DMS79 (cell line): ENCODE results near the gene NAV2.

Experiments
- DNase-seq: peaks from one replicate; lab custom pipeline; 2025; lab: John Stamatoyannopoulos, UW

The NAV2 gene

DNA sequence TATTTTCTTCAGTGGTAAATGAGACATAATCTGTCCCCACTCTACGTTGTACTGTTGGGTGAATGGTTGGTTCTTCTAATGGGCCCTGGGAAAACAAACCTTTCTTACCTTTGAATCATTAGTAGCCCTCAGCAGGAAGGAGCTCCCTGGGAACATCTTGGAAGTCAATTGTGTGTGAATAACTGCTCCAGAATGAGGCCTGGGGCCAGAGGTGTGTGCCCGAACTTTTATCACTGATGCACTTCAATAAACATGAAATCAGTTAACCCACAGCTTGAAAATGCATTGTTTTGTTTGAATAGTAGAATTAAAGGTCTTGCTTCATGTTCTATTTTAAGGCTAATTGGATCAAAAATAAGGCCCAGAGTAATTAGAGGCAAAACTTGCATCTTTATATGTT, 67.1 kb downstream of the NAV2 start:
- DNase-seq, result peak; percentile 89

DNA sequence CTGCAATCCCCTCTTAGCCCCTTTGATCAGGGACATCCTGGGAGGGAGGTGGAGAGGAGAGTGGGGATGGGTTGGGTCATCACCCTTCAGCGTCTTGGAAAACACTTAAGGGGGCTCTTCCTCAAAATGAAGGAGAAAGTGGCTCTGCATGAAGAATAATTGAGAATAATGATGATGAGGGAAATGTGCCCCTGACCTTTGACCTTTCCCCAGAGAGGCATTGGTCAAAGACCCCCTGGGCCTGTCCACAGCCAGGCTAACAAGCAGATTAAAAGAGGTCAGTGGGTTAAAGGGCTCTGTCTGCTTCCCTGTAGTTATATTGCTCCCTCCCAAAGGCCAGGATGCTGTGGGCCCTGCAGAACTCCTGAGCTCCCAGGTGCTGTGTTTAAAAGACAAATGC, 68.7 kb downstream of the NAV2 start:
- DNase-seq, result no peak

DNA sequence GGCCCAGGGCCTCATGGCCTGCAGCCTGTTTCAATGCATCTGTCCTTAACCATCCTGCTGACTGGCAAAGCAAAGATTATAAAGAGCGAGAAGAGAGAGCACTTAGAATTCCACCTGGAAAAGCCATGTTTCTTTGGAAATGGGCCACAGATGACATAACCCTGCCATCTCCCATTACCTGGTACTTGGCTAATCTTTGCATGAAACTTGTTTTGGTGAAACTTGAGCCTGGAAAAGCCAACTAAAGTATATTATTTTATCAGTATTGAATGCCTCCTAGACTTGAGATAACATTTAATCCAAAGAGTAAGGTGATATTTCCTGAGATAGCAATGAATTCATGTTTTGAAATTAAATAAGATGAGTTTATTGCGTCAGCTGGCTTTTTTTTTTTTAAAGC, 72.6 kb downstream of the NAV2 start:
- no peak for DNase-seq

DNA sequence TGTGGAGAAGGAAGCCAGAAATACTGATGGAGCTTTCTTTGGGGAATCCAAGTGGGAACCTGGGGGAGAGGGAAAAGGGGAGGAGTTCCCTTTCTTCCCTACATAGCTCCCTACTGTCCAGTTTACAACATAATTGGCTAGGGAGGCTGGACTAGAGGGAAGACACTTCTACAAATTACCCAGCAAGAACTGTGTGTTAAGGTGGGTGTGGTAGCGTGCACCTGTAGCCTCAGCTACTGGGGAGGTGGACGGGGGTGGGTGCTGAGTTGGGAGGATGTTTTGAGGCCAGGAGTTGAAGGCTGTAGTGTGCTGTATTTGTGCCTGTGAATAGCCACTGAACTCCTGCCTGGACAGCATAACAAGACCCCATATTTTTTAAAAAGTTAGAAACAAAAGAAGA, 74.0 kb downstream of the NAV2 start:
- DNase-seq, result no peak

DNA sequence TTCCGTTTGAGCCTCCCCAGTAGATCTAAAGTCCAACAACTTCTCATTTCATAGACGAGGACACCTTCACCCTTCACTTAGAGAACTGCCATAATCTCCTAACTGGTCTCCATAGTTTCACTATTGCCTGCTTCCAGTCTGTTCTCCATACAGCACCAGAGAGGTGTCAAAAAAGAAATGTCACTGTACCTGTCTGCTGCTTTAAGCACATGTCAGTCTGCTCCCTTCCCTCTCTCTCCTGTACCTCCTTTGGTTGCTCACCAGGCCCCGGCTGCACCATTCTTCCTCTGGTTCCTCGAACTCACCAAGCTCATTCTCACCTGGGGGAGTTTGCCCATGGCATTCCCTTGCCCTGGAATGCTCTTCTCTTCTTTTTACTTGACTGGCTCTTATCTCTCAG, 75.8 kb downstream of the NAV2 start:
- no peak for DNase-seq

DNA sequence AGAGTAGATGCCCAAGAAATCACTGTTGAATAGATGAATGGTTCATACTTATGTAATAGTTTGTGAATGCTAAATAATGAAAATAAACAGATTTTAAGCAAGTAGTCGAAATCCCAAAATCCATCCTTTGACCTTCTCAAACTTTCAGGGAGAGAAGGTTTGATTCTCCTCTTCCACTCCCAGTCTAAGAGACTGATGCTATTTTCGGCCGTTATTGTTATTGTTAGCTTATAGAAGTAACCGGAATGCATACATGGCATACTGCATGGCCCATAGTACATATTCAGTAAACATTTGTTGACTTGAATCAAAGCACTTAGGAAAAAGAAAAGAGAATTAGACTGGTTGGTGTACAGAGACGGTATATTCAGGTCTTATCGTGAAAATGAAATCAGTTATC, 76.6 kb downstream of the NAV2 start:
- no peak for DNase-seq

DNA sequence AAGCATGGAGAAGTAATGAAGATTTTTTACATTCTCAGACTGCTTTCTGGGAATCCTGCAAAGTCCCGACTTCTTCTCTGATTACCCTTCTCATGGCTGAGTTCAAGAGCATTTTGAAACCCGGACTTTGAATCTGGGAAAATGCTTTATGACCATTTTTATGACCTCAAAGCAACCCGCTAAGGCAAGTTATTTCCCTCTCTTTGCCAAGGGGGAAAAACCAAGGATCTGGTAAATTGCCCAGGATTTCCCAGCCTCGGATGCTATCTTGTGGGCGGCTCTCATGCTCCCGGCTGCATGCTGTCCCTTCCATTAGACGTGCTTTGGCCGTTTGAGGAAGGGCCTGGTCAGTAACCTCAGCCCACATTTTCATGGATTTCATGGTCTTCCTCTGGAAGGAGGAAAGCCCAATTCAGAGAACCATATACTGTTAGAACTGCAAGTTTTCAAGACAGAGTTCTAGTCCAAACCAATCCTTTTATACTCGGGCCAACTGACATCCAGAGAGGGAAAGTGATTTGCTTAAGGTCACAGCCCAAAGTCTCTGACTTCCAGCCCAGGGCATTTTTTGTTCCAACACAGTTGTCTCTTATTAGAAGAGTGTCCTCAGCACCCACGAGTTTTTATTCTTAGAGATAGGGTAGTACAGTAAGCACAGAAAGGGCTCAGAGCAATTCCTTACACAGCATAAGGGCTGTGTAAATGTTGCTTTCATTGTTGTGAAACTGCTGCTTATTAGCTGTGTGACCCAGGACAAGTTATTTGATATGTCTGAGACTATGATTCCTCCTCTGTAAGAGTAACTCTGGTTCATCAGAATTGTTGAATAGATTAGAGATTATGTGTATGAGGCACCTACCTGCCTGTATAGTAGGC, 77.4 kb downstream of the NAV2 start:
- no peak for DNase-seq

DNA sequence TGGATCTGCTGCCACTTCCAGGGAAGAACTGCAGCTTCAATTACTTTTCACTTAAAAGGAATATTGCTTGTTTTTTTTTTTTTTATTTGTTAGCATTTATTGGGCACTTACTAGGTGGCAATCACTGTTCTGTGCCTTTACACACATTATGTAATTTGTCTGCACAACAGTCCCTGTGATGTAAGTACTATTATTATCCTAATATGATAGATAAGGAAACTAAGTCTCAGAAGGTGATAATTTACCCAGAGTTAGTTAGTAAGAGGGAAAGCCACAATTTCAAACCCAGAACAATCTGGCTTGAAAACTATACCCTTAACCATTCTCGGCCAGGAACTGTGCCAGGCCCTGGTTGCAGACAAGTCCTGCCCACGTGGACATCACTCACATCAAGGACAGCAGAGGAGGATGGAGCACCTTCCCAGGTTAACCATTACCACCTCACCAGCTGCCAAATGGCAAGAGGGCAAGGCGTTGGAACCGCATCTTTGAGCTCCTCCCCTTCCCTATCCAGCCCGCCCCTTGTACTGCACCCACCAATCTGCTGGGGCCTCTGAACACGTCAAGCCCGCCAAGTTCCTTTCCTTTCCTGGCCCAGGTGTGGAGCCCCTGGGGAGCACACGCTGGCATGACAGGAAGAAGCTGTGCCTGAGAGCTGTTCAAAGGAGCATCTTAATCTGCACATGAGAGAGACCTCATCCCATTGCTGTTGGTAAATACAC, 78.4 kb downstream of the NAV2 start:
- DNase-seq, result no peak

DNA sequence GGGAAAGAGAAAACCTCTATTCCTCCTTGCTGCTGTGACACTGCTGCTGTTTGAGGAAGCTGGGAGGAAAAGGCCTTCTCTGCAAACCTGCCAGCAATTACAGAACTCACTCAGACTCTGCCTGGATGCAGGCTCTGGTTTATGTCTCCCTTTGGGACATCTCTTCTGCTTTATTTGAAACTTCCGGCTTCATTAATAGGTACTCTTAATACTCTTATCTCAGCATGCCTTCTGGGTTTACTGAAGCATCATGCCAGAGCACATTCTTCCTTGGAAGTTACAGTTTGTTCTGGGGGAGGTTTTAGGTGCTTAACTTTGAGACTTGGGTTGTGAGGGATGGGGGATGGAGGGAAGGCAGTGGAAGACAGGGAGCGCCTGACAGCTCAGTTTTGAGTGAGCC, 79.9 kb downstream of the NAV2 start:
- DNase-seq, result peak; percentile 68

DNA sequence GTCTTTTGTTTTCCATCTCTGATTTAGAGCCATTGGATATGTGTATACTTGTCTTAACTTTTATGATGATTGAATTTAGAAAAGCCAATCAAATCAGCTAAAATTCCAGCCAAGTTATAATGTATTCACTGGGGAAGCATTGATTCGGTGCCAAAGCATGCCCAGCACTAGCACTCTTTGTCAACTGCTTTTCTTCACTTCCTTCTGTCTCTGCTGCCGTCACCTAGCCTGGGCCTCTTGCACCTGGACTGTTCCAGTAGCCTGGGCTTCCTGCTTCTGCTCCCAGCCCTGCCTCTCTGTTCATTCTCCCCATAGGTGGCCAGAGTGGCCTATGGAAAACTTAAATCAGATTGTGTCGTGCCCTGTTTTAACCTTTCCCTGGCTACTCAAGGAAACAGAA, 80.7 kb downstream of the NAV2 start:
- DNase-seq, result no peak

DNA sequence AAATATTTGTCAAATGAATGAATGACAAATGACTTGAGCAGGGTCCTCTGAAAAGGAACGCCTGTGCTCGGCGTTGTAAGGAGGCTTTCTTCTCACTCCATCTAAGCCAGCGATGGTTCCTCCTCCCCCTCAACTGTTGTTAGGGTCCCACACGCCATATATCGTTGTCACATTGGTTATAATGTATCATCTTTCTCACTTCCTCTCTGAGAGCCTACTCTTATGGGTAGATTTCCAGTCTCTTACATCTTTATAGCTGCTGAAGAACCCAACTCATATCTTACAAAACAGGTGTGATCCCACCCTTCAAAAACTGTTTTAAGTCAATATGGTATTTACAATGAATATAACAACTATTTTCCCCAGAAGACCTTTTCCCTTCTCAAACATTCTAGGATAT, 81.5 kb downstream of the NAV2 start:
- DNase-seq, result no peak

DNA sequence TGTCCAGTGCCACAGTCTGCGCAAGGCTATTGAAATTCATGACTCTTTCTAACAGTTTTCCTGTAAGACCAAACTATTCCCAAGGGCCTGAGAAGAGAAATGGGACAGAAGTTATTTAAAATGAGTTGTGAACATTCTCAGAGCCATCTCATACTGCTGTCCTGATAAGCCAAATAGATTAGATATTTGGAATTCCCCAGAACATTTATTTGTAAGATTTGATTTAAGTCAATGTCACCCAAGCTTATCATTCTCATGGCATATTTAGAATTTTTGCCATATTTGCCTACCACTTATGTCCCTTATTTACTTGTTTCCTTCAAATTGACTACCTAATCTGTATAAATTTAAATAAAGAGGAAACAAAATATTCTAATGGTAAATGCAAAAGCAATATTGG, 82.4 kb downstream of the NAV2 start:
- DNase-seq, result no peak

DNA sequence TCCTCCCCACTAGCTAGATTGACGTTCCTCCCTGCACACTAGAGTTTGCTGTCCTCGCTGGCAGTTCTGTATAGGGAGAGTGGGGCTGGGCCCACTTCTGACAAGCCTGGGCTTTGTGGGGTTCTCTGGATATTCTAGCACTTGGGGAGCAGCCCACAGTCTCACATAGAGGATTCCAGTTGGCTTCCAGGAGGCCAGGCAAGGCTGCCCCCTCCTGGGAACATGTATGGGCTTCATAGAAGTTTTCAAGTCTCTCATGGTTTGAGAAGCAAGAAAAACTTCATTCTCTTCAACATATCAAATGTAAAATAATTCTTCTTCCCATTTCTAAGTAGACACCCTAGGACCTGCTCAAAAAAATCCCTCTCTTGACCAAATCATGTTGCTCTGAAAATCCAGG, 87.5 kb downstream of the NAV2 start:
- no peak for DNase-seq

DNA sequence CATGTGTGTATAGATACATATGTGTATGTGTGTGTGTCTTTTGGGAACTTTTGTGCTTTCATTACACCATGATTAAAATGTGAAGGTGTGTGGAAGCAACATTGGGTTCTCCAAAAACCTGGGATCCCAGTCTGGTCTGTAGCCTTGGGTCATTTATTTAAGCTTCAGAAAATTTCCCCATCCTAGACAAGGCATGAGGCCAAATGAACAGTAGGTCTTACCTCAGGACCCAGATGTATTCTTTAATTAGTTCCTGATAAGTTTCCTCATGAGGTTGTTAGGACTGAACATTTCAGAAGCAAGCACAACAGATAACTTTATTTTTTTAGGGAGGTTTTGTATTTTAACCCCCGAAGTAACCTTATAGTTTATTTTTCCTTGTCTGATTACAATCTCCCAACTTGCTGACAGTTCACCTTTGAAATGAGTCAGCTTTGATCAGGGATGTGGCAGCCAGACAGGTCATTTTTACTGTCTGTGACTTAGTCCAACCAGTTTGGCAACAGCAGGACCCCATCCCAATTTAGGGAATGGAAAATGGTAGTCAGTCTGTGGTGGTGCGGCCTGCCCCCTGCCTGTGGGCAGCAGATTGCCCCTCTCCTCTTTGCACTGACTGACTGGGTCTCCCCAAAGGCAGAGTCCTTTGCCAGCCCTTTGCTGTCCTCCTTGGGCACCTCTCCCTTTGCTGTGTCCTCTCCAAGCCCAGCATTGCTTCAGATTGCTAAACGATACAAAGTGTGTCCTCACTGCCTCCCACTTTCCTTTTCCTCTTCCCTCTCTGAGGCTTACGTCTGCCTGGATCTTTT, 88.3 kb downstream of the NAV2 start:
- DNase-seq, result no peak

DNA sequence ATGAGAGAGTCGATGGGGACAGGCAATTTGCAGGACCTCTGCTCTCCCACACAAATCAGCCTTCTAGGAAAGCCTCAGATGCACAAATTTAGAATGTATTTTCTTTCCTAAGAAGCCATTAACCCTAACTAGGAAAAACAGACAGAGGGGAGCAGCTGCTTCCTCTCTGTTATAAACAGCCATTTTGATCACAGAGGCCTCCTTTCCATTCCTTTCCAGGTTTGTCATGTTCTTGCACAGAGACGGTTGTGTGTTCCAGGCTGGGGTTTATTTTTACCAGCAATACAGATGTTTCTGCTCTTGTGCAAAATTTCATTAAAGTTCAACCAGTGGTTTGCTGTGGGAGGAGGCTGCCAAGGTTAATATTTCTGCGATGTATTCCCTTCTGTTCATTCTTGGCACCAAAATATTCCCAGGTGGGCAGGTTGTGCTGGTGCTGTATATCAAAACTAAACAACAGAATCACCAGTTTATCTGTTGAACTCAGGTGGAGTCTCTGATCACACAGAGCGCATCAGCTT, 90.2 kb downstream of the NAV2 start:
- DNase-seq, result no peak

DNA sequence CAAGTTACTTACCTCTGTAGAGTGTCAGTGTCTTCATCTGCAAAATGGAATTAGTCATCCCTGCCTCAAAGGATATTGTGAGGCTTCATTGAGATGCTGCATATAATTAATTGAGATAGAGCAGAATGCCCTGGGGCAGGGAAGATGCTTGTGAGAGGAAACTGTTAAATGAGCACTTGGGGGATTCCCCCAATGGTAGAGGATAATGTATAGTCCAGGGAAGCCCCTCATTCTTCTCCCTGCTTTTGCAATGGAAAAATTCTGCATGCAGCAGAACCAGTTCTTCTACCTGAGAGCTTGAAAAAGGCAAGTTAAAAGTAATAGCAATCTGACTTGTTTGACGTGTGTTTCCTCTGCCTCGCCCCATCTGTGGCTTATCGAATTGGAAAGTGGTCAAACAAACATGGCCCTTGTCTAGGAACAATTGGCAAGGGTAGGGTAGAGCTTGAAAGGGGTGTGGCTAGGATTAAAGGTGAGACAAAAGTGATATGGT, 90.9 kb downstream of the NAV2 start:
- no peak for DNase-seq

DNA sequence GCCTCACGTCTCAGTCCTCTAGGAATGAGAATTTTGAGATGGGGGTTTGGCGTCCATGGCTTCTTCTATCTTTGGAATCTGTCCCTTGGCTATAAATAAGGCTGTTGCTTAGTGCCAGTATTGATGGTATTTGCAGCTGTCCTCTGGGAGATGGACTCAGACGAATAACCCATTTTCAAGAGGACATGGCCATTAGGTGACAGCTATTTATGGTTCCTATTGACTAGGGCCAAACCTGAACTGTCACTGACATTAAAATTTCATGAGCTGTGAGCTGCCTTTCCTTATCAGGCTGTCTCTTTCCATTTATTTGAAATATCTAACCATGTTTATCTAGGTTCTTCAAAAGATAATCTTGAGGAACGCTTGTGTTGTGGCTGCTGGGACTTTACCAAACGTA, 92.7 kb downstream of the NAV2 start:
- no peak for DNase-seq

DNA sequence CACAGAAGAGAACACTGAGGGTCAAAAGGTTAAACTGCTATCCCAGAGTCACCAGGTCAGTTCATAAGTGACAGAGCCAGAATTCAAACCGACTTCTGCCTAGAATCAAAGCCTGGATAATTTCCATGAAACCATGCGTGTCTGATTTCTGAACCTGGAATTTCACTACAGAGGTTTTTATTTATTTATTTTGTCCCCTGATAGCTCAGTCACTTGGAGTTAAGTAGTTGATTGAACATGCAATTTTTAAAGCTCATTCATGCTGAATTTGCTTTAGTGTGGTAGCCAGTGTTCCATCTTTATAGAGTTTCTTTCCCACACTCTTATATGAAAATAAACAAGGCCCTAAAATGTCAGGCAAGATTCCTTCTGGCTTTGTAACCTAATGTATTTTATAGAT, 93.2 kb downstream of the NAV2 start:
- DNase-seq, result no peak

DNA sequence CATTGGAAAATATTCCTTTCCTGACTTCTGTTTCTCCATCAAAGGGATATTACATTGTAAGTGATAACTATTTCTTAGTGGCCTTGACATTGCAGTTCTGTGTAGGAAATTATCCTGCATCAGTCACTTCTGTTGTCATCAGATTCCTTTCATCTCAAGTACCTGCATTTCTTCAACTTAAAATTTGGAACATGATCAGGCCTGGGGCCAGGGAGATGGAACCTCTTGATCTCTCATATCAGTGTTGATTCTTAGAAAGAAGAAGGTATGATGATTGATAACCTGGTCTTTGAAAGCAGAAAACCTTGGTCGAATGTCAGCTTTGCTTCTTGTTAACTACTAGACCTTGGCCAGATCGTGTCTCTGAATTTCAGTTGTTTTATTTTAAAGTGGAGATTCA, 93.6 kb downstream of the NAV2 start:
- DNase-seq, result no peak

DNA sequence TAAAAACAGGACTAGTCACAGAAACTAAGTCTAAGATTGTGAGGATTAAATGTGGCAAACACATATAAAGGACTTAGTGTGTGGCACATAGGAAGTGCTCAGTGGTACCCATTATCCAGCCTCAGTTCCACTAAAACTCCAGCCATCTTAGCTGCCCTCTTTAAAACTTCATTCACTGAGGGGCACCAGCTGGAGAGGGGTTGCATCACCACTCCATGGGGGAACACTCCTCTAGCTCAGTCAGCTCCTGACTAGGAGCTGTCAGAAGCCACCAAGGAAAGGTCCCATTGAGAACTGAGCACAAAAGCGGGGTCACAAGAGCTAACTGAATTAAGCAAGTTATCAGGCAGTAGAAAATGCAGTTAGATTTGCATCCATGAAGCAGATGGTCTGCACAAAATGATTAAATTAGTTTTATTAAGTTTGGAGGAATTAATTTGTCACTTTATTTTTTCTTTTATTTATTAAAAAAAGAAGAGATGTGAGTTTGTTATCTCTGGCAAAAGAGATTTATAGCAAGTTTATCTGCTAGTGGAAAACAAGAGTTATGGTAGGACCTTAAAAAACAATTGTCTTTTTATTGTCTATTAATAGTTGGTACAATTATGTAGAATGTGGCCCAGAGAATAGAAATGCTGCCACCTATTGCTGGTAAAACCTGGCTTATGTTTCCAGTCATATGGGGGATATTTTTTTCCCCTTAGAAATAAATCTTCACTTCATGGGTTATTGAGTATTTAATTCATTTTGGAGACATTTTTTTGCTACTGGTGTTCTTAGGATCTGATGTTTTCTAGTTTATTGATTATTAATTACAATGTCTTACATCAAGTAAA, 95.7 kb downstream of the NAV2 start:
- peak; percentile 45 for DNase-seq

DNA sequence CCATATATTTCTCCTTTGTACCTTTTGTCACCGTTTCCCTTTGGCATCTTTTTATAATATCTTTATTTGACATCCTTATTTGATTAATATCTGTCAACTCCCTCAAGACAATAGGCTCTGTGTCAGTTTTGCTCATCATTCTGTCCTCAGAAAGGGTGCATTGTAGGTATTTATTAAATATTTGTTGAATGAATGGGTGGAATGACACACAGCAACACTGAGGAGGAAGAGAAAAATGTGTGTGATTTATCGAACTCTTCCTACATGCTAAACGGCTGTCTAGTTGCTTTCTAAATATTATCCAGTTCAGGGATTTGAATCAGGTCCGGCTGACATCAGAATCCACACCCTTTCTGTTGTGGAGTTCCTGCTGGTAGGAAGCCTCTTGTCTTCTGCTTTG, 98.2 kb downstream of the NAV2 start:
- DNase-seq, result no peak
